Tibial artery (tissue), 4 donors: ENCODE results near the gene TBL1X.

Experiments used
- DNase-seq, 2 donors: peaks; one replicate each; pipeline ENCODE4 v3.0.0-alpha.2; 2019
- H3K27ac ChIP-seq, 2 donors: fragments of 200-600 bp; sonication (generic) in 1 of 2; 1 replicate in 1 of 2; 2 replicates in 1 of 2; pipeline ENCODE4 v1.5.1; 2018 to 2019; ENCODE audit warnings: mild to moderate bottlenecking in 1 of 2
- H3K27me3 ChIP-seq, 2 donors: fragments of 200-600 bp; sonication (generic) in 1 of 2; one replicate each; pipeline versions ENCODE4 v1.5.1 to v1.6.0; 2016 to 2019
- H3K36me3 ChIP-seq, 3 donors: fragments of 200-600 bp; sonication (generic) in 2 of 3; one replicate each; pipeline ENCODE4 v1.5.1; 2016 to 2019; ENCODE audit warnings: mild to moderate bottlenecking in 2 of 3
- H3K4me1 ChIP-seq, 4 donors: fragments of 200-600 bp; sonication (generic) in 2 of 4; 1 replicate in 3 of 4; 2 replicates in 1 of 4; pipeline ENCODE4 v1.5.1; 2016 to 2019
- H3K4me3 ChIP-seq, 2 donors: fragments of 200-600 bp; sonication (generic) in 1 of 2; 1 replicate in 1 of 2; 2 replicates in 1 of 2; pipeline ENCODE4 v1.5.1; 2018 to 2019; ENCODE audit warnings: mild to moderate bottlenecking in 2 of 2
- H3K9me3 ChIP-seq, 3 donors: fragments of 200-600 bp; sonication (generic) in 1 of 3; one replicate each; pipeline ENCODE4 v1.5.1; 2016 to 2019
- CTCF ChIP-seq, 2 experiments: fragments of 200-600 bp in 1 of 2; fragments of 450-650 bp in 1 of 2; IDR thresholded peaks; one replicate each; pipeline ENCODE4 v1.5.1; 2017 to 2019; ENCODE audit warnings: antibody characterized with exemption in 2 of 2, mild to moderate bottlenecking in 1 of 2, moderate library complexity in 1 of 2
- intact Hi-C: fragments of 100-400 bp; cut with DNase I; formaldehyde crosslinking; loops from one replicate; pipeline ENCODE4 v1.15.0; 2023; ENCODE audit warnings: low total_unique reads

Gene TBL1X

GRCh38 chrX:9690046-9690445 lies 225.2 kb downstream of the TBL1X start:
- no peak overlapping the region for H3K4me3 ChIP-seq
- no peaks in the 10 kb centered on the region for H3K27me3 ChIP-seq
- peaks cover 3 to 61% (median 49%) of the 10 kb centered on the region in 3 donors for H3K36me3 ChIP-seq
- intact Hi-C loops, result no loop called here
- no peaks in the 10 kb centered on the region for H3K4me1 ChIP-seq
- no peak for TF ChIP-seq CTCF (IDR thresholded peaks at IDR 0.05)
- no peak for DNase-seq
- no peaks in the 10 kb centered on the region for H3K9me3 ChIP-seq
- H3K27ac ChIP-seq, result no peak overlapping the region

DNA sequence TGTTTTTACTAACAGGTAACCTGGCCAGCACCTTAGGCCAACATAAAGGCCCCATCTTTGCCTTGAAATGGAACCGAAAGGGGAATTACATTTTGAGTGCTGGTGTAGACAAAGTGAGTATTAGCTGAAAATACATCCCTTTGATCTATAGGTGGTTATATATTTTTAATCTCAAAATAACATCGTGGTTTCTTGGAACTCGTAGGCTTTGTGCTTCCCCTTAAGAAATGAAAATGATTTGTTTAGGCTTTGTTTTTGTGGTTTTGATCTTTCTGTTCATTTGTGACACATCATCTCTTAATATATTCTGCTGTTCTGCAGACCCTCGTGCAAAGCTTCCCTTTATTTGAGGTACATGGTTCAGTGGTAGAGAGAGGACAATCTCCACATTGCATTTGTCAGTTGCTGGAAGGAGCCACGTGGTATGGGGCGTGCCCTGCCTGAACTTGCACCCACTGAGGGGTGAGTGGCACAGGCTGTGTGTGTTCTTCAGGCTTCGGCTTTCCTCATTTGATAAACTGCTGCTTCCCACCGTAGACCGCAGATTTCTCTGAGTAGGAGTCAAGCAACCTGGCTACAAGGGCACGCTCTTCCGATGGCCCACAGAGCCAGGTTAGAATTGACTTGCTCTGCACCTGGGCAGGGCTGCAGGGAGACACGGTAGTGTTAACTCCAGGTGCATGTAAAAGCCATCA lies 228.6 kb downstream of the TBL1X start:
- no peak overlapping the region for H3K4me3 ChIP-seq
- no peak overlapping the region for H3K27ac ChIP-seq
- H3K4me1 ChIP-seq, result no peaks in the 10 kb centered on the region
- peaks cover 3 to 57% (median 56%) of the 10 kb centered on the region in 3 donors for H3K36me3 ChIP-seq
- no peaks in the 10 kb centered on the region for H3K27me3 ChIP-seq
- DNase-seq, result no peak
- TF ChIP-seq CTCF (IDR thresholded peaks at IDR 0.05), result no peak
- H3K9me3 ChIP-seq, result no peaks in the 10 kb centered on the region
- intact Hi-C loops, result no loop called here

- intact Hi-C loops, result no loop called here
- H3K9me3 ChIP-seq, result no peaks in the 10 kb centered on the region
- H3K4me3 ChIP-seq, result no peak overlapping the region
- H3K27me3 ChIP-seq, result no peaks in the 10 kb centered on the region
- no peak for DNase-seq
- no peaks in the 10 kb centered on the region for H3K4me1 ChIP-seq
- no peak overlapping the region for H3K27ac ChIP-seq
- H3K36me3 ChIP-seq, result peaks cover 0 to 42% (median 21%) of the 10 kb centered on the region in 3 donors
- TF ChIP-seq CTCF (IDR thresholded peaks at IDR 0.05), result no peak
These were observed 233.7 kb downstream of the TBL1X start for GRCh38 chrX:9698576-9698975.

DNA sequence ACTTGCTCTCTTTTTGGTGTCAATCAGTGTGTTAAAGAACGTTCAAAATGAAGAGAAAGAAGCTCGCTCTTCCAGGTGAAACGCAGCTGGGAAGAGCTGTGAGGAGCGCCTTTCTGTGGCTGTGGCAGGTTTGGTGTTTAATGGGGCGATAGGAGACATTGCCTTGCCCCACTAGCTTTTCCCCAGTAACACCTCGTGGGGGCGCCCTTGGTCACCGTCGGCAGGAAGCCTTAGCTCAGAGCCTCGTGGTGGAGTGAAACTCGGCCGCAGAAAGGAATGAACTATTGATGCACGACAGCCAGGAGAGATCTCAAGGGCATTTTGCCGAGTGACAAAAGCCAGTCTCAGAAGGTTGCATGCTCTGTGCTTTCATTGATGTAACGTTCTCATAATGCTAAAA lies 235.7 kb downstream of the TBL1X start:
- Histone ChIP-seq H3K4me1 (no peaks in the 10 kb centered on the region), H3K4me3 (no peak overlapping the region), H3K9me3 (peaks cover 0 to 6% (median 0%) of the 10 kb centered on the region in 3 donors), H3K36me3 (peaks cover 8 to 43% (median 31%) of the 10 kb centered on the region in 3 donors), H3K27ac (no peak overlapping the region), H3K27me3 (no peaks in the 10 kb centered on the region)
- no peak for DNase-seq
- intact Hi-C loops, result loop anchor here (10.0 kb wide), 1 partner anchor 236 kb away; the partner anchor contains the start of gene TBL1X
- TF ChIP-seq CTCF (IDR thresholded peaks at IDR 0.05), result no peak

DNA sequence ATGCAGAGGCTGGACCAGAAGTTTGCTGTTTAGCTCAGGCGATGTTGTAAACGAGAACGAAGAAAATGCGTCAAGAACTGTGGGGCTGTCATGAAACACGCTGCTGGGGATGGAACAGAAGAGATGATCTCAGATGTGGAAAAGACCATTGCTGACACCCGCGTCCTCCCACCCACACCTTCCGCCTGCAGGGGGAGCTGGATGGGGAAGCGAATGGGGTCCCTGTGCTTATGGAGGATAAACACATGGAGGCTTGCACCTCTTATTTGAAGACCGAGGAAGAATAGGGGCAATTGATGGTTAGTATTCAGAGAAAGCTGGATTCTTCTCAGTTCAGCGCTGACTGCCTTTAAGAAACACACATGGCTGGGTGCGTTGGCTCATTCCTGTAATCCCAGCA lies 236.9 kb downstream of the TBL1X start:
- intact Hi-C loops, result loop anchor here (10.0 kb wide), 1 partner anchor 237 kb away; the partner anchor contains the start of gene TBL1X
- no peak for DNase-seq
- TF ChIP-seq CTCF (IDR thresholded peaks at IDR 0.05), result no peak
- Histone ChIP-seq H3K4me3 (no peak overlapping the region), H3K27me3 (no peaks in the 10 kb centered on the region), H3K4me1 (peaks cover 0 to 3% (median 0%) of the 10 kb centered on the region in 4 donors), H3K9me3 (peaks cover 0 to 6% (median 0%) of the 10 kb centered on the region in 3 donors), H3K27ac (no peak overlapping the region), H3K36me3 (peaks cover 8 to 46% (median 31%) of the 10 kb centered on the region in 3 donors)
